GM23338 (cell line): Measurements from ENCODE around the gene ZNF836. TPM values are rescaled to one million over a fixed set of nuclear protein-coding genes. Genes with fewer than 3 reads are reported as not detected.

Source experiments
- ATAC-seq: fragments of 200-7000 bp; cut with Tn5 transposase; 3 replicates; pipeline ENCODE4 v1.9.1; 2020
- DNase-seq: peaks from one replicate; pipeline ENCODE4 v3.0.0-alpha.2; 2015; ENCODE audit warnings: low spot score
- H2AFZ ChIP-seq: fragments of 200-600 bp; sonication (generic); 2 replicates; pipeline ENCODE4 v1.8.0; 2016; ENCODE audit warnings: antibody characterized with exemption, mild to moderate bottlenecking, moderate library complexity
- H3F3A ChIP-seq: fragments of 200-600 bp; sonication (generic); replicated peaks from 2 replicates; pipeline ENCODE4 v1.8.0; 2017; ENCODE audit warnings: antibody characterized with exemption, mixed run types, low read depth
- H3K27ac ChIP-seq: fragments of 200-600 bp; sonication (generic); 2 replicates; pipeline ENCODE4 v1.6.1; 2016; ENCODE audit warnings: low read depth
- H3K27me3 ChIP-seq: fragments of 200-600 bp; sonication (generic); 2 replicates; pipeline ENCODE4 v1.8.0; 2016; ENCODE audit warnings: mild to moderate bottlenecking, mixed run types, moderate library complexity; ENCODE audit not compliant: insufficient read depth
- H3K36me3 ChIP-seq: fragments of 200-600 bp; sonication (generic); 2 replicates; pipeline ENCODE4 v1.8.0; 2016; ENCODE audit warnings: mild to moderate bottlenecking; ENCODE audit not compliant: insufficient read depth
- H3K4me1 ChIP-seq: fragments of 200-600 bp; sonication (generic); 2 replicates; pipeline ENCODE4 v1.8.0; 2016; ENCODE audit warnings: mild to moderate bottlenecking, moderate library complexity; ENCODE audit not compliant: insufficient read depth
- H3K4me2 ChIP-seq: fragments of 200-600 bp; sonication (generic); 2 replicates; pipeline ENCODE4 v1.7.1; 2017; ENCODE audit warnings: mixed run types
- H3K4me3 ChIP-seq: fragments of 200-600 bp; sonication (generic); 2 replicates; pipeline ENCODE4 v1.6.1; 2016; ENCODE audit warnings: mixed run types
- H3K79me2 ChIP-seq: fragments of 200-600 bp; sonication (generic); replicated peaks from 2 replicates; pipeline ENCODE4 v1.8.0; 2017; ENCODE audit warnings: mild to moderate bottlenecking; ENCODE audit not compliant: insufficient read depth
- H3K9me2 ChIP-seq: fragments of 200-600 bp; sonication (generic); 2 replicates; pipeline ENCODE4 v1.8.0; 2017; ENCODE audit not compliant: insufficient read depth
- H4K20me1 ChIP-seq: fragments of 200-600 bp; sonication (generic); replicated peaks from 2 replicates; pipeline ENCODE4 v1.8.0; 2017; ENCODE audit warnings: mild to moderate bottlenecking; ENCODE audit not compliant: insufficient read depth
- H3K27ac Mint-ChIP-seq: 2 replicates; pipeline ENCODE4 v1.8.0; 2020; ENCODE audit warnings: inconsistent platforms, mild to moderate bottlenecking, moderate library complexity, mixed read lengths
- H3K27me3 Mint-ChIP-seq: 3 replicates; pipeline ENCODE4 v1.8.0; 2022; ENCODE audit warnings: low read depth, mild to moderate bottlenecking, moderate library complexity, mixed read lengths, inconsistent platforms; ENCODE audit not compliant: insufficient read depth, poor library complexity
- H3K36me3 Mint-ChIP-seq: 3 replicates; pipeline ENCODE4 v1.8.0; 2021; ENCODE audit warnings: low read depth, mild to moderate bottlenecking, inconsistent platforms, moderate library complexity, mixed read lengths
- H3K4me1 Mint-ChIP-seq: 3 replicates; pipeline ENCODE4 v1.8.0; 2020; ENCODE audit warnings: mild to moderate bottlenecking, inconsistent platforms, mixed read lengths
- H3K4me3 Mint-ChIP-seq: 3 replicates; pipeline ENCODE4 v1.8.0; 2021; ENCODE audit warnings: moderate library complexity, mild to moderate bottlenecking, inconsistent platforms, mixed read lengths
- H3K9me3 Mint-ChIP-seq: 3 replicates; pipeline ENCODE4 v1.8.0; 2020; ENCODE audit warnings: moderate library complexity, mild to moderate bottlenecking, inconsistent platforms, mixed read lengths
- CREB1 ChIP-seq: fragments of 250-450 bp; sonication (Bioruptor Pico); IDR thresholded peaks from 2 replicates; pipeline ENCODE4 v1.5.0; 2020; ENCODE audit warnings: low read depth, mild to moderate bottlenecking, moderate library complexity
- EZH2 ChIP-seq: fragments of 200-600 bp; sonication (generic); IDR thresholded peaks from one replicate; pipeline ENCODE4 v1.8.0; 2017; ENCODE audit warnings: antibody characterized with exemption, mild to moderate bottlenecking, low read depth; ENCODE audit not compliant: unreplicated experiment
- EZH2phosphoT487 ChIP-seq: fragments of 200-600 bp; sonication (generic); IDR thresholded peaks from one replicate; pipeline ENCODE4 v1.8.1; 2018; ENCODE audit warnings: antibody characterized with exemption; ENCODE audit not compliant: unreplicated experiment
- JUNB ChIP-seq: IDR thresholded peaks from one replicate; pipeline ENCODE4 v1.6.1; 2016; ENCODE audit warnings: antibody characterized with exemption; ENCODE audit not compliant: unreplicated experiment
- NANOG ChIP-seq: IDR thresholded peaks from 2 replicates; pipeline ENCODE4 v1.6.1; 2016; ENCODE audit warnings: antibody characterized with exemption, borderline replicate concordance
- POLR2AphosphoS5 ChIP-seq: IDR thresholded peaks from 2 replicates; pipeline ENCODE4 v1.6.1; 2016; ENCODE audit warnings: antibody characterized with exemption, low read depth
- STAT1 ChIP-seq: IDR thresholded peaks from one replicate; pipeline ENCODE4 v1.6.1; 2016; ENCODE audit warnings: antibody characterized with exemption; ENCODE audit not compliant: unreplicated experiment
- ZNF114 ChIP-seq: fragments of 250-450 bp; sonication (Bioruptor Pico); IDR thresholded peaks from 2 replicates; pipeline ENCODE4 v1.5.0; 2020; ENCODE audit warnings: mild to moderate bottlenecking, moderate library complexity
- ZNF331 ChIP-seq: fragments of 250-450 bp; sonication (Bioruptor Pico); IDR thresholded peaks from 2 replicates; pipeline ENCODE4 v1.5.0; 2020; ENCODE audit warnings: low read depth, mild to moderate bottlenecking, moderate library complexity
- polyA plus RNA-seq: library from polyadenylated mRNA; unstranded; fragments of >200 nt; fragmentation: Nextera tagmentation; extraction: Ambion mirVana; gene quantifications from 2 replicates; pipeline ENCODE4 v1.2.1, GENCODE V29; 2016
- total RNA-seq: library from RNA; depleted of rRNA; stranded (reverse); fragments of >200 nt; shearing (Covaris generic); gene quantifications from 2 replicates; pipeline ENCODE4 v1.2.3, GENCODE V29; 2014
- TF ChIP-seq, protein P1 (sequence below): IDR thresholded peaks from one replicate; pipeline ENCODE4 v1.6.1; 2018; ENCODE audit warnings: antibody characterized with exemption; ENCODE audit not compliant: unreplicated experiment
- TF ChIP-seq, protein P2 (sequence below), 2 experiments: fragments of 200-600 bp in 1 of 2; sonication (generic) in 1 of 2; conservative IDR thresholded peaks; 2 replicates each; pipeline versions ENCODE4 v1.5.1 to v1.6.1; 2016 to 2017; ENCODE audit warnings: antibody characterized with exemption in 2 of 2, low read depth in 2 of 2, mild to moderate bottlenecking in 2 of 2, moderate library complexity in 1 of 2
- TF ChIP-seq, protein P3 (sequence below): IDR thresholded peaks from 2 replicates; pipeline ENCODE4 v1.6.1; 2016; ENCODE audit warnings: antibody characterized with exemption
- TF ChIP-seq, protein P4 (sequence below): fragments of 250-450 bp; sonication (Bioruptor Pico); IDR thresholded peaks from 2 replicates; pipeline ENCODE4 v1.5.0; 2020; ENCODE audit warnings: mild to moderate bottlenecking, moderate library complexity

Gene ZNF836
- total and polyA plus RNA-seq, 2 experiments from 2014 or later: 11.8 to 18.6 TPM

DNA sequence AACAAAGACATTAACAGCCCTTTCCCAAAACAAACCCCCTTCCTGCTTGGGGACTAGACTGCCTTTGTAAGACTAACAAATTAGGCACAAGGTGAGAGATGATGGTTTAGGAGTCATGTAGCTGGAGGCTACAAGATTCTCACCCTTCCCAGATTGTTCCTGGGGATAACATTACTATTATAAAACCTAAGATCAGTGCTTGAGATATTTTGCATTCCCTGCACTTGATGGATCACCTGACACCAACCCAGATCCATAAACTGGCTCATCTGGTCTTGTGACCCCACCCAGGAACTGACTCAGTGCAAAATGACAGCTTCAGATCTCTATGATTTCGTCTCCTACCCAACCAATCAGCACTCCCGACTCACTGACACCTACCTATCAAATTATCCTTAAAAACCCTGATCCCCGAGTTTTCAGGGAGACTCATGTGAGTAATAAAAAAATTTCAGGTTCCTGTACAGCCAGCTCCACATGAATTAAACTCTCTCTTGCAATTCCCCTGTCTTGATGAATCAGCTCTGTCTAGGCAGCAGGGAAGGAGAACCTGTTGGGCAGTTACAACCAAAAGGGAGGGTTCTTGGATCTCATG, 29.3 kb downstream of the ZNF836 start:
- Histone ChIP-seq H4K20me1 (no peaks in the 10 kb centered on the region), H3K4me3 (no peak overlapping the region), H3K27me3 (no peaks in the 10 kb centered on the region), H3K4me1 (peaks cover 8% of the 10 kb centered on the region; the same call in 1 of the 2 replicates), H3K27ac (no peak overlapping the region), H3K4me2 (no peak overlapping the region), H3F3A (peaks cover 6% of the 10 kb centered on the region; the same call in 1 of the 2 replicates), H3K79me2 (peaks cover 18% of the 10 kb centered on the region), H2AFZ (no peak overlapping the region), H3K36me3 (peaks cover 2% of the 10 kb centered on the region; the same call in 1 of the 2 replicates), H3K9me2 (peaks cover 5% of the 10 kb centered on the region; the same call in 1 of the 2 replicates)
- H3K27me3 Mint-ChIP-seq: peaks cover 4% of the 10 kb centered on the region
- peaks cover 29% of the 10 kb centered on the region for H3K36me3 Mint-ChIP-seq
- no peak overlapping the region; the same call in 2 of the 3 replicates for H3K4me3 Mint-ChIP-seq
- TF ChIP-seq JUNB: no peak
- TF ChIP-seq, protein P1, sequence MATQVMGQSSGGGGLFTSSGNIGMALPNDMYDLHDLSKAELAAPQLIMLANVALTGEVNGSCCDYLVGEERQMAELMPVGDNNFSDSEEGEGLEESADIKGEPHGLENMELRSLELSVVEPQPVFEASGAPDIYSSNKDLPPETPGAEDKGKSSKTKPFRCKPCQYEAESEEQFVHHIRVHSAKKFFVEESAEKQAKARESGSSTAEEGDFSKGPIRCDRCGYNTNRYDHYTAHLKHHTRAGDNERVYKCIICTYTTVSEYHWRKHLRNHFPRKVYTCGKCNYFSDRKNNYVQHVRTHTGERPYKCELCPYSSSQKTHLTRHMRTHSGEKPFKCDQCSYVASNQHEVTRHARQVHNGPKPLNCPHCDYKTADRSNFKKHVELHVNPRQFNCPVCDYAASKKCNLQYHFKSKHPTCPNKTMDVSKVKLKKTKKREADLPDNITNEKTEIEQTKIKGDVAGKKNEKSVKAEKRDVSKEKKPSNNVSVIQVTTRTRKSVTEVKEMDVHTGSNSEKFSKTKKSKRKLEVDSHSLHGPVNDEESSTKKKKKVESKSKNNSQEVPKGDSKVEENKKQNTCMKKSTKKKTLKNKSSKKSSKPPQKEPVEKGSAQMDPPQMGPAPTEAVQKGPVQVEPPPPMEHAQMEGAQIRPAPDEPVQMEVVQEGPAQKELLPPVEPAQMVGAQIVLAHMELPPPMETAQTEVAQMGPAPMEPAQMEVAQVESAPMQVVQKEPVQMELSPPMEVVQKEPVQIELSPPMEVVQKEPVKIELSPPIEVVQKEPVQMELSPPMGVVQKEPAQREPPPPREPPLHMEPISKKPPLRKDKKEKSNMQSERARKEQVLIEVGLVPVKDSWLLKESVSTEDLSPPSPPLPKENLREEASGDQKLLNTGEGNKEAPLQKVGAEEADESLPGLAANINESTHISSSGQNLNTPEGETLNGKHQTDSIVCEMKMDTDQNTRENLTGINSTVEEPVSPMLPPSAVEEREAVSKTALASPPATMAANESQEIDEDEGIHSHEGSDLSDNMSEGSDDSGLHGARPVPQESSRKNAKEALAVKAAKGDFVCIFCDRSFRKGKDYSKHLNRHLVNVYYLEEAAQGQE: no peak
- no peak for TF ChIP-seq POLR2AphosphoS5
- no peak for TF ChIP-seq STAT1
- TF ChIP-seq EZH2phosphoT487: no peak
- TF ChIP-seq, protein P2, sequence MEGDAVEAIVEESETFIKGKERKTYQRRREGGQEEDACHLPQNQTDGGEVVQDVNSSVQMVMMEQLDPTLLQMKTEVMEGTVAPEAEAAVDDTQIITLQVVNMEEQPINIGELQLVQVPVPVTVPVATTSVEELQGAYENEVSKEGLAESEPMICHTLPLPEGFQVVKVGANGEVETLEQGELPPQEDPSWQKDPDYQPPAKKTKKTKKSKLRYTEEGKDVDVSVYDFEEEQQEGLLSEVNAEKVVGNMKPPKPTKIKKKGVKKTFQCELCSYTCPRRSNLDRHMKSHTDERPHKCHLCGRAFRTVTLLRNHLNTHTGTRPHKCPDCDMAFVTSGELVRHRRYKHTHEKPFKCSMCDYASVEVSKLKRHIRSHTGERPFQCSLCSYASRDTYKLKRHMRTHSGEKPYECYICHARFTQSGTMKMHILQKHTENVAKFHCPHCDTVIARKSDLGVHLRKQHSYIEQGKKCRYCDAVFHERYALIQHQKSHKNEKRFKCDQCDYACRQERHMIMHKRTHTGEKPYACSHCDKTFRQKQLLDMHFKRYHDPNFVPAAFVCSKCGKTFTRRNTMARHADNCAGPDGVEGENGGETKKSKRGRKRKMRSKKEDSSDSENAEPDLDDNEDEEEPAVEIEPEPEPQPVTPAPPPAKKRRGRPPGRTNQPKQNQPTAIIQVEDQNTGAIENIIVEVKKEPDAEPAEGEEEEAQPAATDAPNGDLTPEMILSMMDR (conservative IDR thresholded peaks at IDR 0.05; ENCODE audit: low read depth in 2 of 2): no peak
- TF ChIP-seq CREB1: no peak
- TF ChIP-seq, protein P3, sequence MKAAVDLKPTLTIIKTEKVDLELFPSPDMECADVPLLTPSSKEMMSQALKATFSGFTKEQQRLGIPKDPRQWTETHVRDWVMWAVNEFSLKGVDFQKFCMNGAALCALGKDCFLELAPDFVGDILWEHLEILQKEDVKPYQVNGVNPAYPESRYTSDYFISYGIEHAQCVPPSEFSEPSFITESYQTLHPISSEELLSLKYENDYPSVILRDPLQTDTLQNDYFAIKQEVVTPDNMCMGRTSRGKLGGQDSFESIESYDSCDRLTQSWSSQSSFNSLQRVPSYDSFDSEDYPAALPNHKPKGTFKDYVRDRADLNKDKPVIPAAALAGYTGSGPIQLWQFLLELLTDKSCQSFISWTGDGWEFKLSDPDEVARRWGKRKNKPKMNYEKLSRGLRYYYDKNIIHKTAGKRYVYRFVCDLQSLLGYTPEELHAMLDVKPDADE: no peak
- no peak for TF ChIP-seq EZH2
- TF ChIP-seq, protein P4, sequence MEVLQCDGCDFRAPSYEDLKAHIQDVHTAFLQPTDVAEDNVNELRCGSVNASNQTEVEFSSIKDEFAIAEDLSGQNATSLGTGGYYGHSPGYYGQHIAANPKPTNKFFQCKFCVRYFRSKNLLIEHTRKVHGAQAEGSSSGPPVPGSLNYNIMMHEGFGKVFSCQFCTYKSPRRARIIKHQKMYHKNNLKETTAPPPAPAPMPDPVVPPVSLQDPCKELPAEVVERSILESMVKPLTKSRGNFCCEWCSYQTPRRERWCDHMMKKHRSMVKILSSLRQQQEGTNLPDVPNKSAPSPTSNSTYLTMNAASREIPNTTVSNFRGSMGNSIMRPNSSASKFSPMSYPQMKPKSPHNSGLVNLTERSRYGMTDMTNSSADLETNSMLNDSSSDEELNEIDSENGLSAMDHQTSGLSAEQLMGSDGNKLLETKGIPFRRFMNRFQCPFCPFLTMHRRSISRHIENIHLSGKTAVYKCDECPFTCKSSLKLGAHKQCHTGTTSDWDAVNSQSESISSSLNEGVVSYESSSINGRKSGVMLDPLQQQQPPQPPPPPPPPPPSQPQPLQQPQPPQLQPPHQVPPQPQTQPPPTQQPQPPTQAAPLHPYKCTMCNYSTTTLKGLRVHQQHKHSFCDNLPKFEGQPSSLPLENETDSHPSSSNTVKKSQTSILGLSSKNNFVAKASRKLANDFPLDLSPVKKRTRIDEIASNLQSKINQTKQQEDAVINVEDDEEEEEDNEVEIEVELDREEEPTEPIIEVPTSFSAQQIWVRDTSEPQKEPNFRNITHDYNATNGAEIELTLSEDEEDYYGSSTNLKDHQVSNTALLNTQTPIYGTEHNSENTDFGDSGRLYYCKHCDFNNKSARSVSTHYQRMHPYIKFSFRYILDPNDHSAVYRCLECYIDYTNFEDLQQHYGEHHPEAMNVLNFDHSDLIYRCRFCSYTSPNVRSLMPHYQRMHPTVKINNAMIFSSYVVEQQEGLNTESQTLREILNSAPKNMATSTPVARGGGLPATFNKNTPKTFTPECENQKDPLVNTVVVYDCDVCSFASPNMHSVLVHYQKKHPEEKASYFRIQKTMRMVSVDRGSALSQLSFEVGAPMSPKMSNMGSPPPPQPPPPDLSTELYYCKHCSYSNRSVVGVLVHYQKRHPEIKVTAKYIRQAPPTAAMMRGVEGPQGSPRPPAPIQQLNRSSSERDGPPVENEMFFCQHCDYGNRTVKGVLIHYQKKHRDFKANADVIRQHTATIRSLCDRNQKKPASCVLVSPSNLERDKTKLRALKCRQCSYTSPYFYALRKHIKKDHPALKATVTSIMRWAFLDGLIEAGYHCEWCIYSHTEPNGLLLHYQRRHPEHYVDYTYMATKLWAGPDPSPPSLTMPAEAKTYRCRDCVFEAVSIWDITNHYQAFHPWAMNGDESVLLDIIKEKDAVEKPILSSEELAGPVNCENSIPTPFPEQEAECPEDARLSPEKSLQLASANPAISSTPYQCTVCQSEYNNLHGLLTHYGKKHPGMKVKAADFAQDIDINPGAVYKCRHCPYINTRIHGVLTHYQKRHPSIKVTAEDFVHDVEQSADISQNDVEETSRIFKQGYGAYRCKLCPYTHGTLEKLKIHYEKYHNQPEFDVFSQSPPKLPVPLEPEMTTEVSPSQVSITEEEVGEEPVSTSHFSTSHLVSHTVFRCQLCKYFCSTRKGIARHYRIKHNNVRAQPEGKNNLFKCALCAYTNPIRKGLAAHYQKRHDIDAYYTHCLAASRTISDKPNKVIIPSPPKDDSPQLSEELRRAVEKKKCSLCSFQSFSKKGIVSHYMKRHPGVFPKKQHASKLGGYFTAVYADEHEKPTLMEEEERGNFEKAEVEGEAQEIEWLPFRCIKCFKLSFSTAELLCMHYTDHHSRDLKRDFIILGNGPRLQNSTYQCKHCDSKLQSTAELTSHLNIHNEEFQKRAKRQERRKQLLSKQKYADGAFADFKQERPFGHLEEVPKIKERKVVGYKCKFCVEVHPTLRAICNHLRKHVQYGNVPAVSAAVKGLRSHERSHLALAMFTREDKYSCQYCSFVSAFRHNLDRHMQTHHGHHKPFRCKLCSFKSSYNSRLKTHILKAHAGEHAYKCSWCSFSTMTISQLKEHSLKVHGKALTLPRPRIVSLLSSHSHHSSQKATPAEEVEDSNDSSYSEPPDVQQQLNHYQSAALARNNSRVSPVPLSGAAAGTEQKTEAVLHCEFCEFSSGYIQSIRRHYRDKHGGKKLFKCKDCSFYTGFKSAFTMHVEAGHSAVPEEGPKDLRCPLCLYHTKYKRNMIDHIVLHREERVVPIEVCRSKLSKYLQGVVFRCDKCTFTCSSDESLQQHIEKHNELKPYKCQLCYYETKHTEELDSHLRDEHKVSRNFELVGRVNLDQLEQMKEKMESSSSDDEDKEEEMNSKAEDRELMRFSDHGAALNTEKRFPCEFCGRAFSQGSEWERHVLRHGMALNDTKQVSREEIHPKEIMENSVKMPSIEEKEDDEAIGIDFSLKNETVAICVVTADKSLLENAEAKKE (CRISPR knock-in tag): no peak
- no peak for TF ChIP-seq ZNF114 (CRISPR knock-in tag)
- TF ChIP-seq ZNF331 (CRISPR knock-in tag): no peak
- TF ChIP-seq NANOG: no peak
- peaks cover 34% of the 10 kb centered on the region for H3K9me3 Mint-ChIP-seq
- no peak overlapping the region for H3K27ac Mint-ChIP-seq
- ATAC-seq: no peak
- H3K4me1 Mint-ChIP-seq: peaks cover 15% of the 10 kb centered on the region; the same call in 2 of the 3 replicates
- DNase-seq: no peak
